Head of caudate nucleus (tissue), 42 donors: ENCODE data around the gene MAPK11.

Experiments
- DNase-seq, 42 donors: peaks; one replicate each; pipeline versions ENCODE4 v3.0.0 to v3.0.0-alpha.2; 2020 to 2021; ENCODE audit warnings: mixed read lengths in 7 of 42
- intact Hi-C: fragments of 100-400 bp; cut with DNase I; formaldehyde crosslinking; loops from one replicate; pipeline ENCODE4 v1.15.0; 2022

MAPK11 gene

DNA sequence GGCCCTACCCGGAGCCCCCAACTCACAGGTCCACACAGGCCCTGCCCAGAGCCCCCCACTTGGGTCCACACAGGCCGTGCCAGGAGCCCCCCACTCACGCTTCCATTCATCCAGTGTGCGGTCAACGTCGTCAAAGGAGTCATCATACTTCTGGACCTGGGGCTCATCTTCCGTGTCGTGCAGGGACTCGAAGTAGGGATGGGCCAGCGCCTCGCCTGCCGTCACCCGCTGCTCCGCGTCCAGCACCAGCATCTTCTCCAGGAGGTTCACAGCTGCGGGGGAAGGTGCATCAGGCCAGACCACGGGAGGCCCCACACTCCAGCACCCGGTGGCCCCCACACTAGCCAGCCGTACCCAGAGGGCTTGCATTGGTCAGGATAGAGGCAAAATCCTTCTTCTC lies 15.1 kb downstream of the MAPK11 start:
- intact Hi-C loops: no loop called here
- DNase-seq: no peak

DNA sequence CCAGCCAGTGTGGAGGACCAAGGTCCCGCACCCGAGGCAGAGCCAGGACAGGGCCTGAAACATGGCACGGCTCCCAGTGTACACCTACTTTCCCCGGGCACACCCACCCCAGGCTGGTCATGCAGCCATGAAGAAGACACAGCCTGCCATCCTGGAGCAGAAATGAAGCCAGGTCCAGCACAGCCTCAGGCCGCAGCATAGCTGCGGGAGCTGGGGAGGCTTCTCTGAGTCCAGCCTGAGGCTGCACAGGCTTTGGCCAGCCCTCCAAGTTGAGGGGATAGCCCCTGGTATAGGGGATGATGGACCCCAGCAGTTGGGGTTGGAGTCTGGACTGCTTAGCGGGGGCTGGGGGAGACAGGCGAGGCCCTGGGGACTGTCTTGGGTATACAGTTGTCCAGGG lies 16.2 kb downstream of the MAPK11 start:
- no peak for DNase-seq
- intact Hi-C loops: no loop called here

DNA sequence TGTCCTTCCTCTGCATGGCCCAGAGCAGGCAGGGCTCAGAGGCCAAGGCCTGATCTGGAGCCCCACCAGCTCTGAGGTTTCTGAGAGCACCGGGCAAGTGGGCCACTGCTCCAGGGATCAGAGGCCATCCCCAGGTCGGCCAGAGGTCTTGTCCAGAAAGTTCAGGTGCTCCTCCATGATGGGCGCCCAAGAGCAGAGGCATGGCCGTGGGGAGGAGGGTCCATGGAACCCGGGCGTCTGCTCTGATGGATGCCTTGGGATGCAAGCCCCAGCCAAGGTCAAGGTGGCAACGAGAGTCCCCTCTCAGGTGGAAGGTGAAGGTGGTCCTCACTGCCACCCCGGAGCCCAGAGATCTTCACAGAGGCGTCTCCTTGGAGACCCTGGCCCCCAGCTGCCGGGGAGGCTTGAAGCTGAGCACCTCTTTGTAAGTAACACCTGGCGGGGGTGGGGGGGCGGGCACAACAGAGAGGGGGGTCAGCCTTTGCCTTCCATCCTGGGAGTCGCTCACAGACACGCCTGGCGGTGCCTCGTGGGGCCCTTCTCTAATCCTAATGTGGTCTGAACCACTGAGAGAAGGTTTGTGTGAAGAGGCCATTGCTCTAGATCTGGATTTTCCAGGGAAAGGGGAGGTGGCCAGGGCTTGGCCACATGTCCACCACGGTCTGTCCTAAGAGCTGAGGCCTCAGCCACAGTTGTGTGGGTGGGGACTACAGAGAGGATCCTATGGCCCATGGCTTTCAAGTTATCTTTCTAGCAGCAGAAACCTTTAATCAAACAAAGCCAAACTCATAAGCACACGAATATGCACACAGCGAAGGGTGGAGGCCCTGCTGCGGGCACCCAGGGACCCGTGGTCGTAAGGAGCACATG lies 16.9 kb downstream of the MAPK11 start:
- intact Hi-C loops: no loop called here
- no peak for DNase-seq

DNA sequence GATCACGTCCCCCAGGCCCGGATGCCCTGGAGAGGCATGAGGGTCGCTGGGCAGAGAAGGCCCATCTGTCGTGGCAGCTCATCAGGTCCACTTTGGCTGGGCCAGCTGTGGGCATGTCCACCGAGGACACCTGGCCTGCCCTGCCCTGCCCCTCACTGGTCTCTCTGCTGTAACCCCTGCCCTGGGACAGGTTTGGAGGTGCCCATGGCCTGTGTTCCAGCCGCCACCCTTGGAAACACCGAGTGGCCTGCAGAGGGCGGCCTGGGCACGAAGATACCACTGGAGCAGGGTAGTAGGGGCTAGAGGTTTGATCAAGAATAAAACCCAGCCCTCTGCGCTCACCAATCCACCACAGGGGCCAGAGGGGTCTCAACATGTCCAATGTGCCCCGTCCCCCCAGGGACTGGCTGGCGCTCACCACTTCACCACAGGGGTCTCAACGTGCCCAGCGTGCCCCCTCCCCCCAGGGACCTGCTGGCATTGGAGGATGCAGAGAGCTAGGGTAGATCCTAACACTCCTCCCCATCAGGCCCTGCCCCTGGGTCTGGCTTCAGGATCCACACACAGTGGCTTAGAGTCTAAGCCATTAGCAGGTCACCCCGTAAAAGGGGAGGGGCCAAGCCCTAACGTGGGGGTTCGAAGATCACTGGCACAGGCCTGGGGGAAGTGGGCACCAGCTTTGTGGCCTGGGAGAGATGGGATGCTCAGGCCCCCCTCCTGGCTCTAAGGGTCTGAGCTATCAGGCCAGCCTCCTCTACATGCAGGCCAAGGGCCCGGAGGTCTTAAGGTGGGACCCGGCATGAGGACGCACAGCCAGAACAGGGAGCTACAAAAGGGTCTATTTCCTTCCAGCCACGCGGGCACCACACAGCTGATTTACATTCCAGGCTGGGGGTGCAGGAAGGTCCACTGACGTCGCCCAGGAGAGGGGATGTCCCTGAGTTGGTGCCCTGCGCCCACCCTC lies 17.8 kb downstream of the MAPK11 start:
- peak in 38 of 42 donors; percentile 43 to 81 (median 65) for DNase-seq

DNA sequence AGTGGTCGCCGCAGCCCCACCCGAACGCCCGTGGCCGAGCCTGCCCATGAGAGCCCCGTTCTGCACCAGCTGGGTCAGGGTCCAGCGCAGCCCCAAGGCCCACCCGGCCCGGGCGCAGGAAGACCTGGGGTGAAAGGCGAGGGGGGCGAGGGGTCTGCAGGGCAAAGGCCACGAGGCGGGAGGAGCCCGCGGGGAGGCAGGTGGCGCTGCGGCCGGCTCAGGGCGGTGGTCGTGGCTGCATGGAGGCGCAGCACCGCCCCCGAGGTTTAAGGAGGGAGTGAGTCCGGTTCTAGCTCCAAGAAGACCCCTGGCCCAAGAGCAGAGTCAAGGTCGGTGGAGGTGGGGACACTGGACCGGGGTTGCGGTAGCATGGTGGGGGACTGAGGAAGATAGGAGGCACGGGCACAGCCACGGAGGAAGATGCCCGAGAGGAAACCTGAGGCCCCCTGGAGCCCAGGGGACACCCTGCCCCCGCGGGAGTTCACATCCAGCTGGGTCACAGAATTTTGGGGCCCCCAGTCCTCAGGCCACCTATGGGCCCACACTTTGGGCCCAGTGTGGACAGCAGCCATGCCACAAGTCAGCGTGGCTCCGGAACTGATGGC lies 18.6 kb downstream of the MAPK11 start:
- intact Hi-C loops: no loop called here
- DNase-seq: no peak

More for the DNA sequence above, 17.8 kb downstream of the MAPK11 start:
- intact Hi-C loops: no loop called here

DNA sequence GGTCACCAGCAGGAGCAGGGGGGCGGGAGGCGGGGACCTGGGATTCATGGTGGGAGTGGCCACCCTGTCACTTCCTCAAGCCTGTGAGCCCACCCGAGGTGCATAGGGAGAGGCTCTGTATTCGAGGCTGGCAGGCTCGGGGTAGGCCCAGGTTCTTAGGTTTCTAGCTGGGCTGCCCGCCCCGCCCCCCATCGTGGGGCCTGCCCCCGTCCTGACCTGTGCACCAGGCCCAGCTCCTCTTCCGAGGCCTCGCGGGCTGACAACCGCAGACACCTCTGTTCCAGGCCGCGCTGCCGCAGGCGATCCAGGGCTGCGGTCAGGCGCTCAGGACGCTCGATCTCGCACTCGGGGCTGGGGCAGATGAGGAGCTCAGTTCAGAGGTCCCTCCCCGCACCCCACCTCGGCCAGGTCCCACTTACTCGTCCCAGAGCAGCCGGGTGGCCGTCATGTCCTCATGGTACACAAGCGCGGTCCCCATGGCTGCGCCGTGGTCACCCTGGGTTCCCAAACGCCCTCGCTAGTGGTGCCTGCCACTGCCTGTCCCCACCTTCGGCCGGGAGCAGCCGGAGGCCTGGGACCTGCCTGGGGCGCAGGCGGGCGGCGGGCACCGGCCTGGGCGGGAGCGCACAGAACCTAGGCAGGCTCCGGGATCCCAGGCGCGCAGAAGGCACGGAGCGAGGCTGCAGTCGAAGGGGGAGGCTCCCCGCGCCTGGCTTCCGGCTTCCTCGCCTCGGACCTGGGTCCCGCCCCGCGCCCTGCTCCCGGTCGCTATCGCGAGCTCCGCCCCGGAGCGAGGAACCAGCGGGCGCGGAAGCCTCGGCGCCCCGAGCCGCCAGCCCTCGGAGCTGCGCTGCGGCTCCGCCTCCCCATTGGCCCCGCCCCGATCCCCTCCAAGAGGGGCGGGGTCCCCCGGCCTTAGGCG lies 19.4 kb downstream of the MAPK11 start, which contains the start of gene HDAC10:
HDAC10 (minus strand) TSS at position 711 of the 922 bp plus-strand sequence; CDS start at position 478, 233 bp downstream.
- intact Hi-C loops: no loop called here

DNA sequence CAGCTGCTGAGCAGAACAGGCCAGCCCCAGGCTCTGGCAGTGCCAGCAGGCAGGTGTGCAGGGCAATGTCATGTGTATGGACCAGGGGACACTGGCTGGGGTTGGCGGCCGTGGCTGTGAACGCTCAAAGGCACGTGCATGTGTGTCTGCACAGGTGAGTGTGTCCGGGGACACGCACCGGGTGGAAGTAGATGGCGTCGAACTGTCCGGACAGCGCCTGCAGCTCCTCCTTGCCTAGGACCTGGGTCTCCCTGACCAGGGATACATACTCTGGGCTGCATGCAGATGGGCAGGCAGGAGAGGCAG lies 20.0 kb downstream of the MAPK11 start:
- no peak for DNase-seq
- intact Hi-C loops: no loop called here

More for the DNA sequence above, 19.4 kb downstream of the MAPK11 start, which contains the start of gene HDAC10:
- DNase-seq: peak in 27 of 42 donors; percentile 41 to 72 (median 57)

DNA sequence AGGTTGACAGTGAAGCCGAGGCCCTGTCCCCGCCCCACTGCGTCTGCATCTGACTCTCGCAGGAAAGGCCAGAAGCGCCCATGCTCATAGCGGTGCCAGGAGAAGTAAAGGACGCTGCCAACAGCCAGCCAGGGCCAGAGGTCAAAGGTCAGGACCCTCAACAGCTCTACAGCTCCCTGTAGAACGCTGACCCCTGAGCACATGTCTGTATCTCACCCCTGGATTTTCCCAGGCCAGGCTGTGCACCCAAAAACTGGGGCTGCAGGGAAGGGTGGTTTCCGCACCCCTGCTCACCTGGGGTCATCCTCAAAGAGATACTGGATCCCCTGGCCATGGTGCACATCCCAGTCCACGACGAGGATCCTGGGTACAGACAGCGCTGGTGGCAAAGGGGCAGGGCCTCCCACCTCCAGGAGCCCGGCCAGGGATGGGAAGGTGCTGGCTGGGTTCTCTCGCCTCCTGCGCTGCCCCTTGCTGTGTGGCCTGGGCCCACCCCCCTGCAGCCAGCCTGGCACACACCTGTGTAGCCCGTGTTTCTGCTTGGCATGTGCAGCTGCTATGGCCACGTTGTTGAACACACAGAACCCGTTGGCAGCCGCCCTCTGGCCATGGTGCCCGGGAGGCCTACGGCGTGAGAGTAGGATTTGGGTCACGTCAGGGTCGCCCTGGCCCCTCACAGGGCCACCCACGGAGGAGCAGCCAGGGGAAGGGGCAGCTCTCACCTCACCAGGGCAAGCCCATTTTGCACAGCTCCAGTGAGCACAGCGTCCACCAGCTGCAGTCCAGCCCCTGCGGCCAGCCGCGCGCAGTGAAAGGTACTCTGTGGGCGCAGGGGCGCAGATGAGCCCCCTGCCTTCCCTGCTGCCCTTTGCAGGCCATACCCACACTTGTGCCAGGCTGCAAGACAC lies 20.6 kb downstream of the MAPK11 start:
- intact Hi-C loops: loop anchor here (10.0 kb wide), 1 partner anchor 255 kb away; the partner anchor contains the start of genes LMF2 and NCAPH2
- DNase-seq: no peak

DNA sequence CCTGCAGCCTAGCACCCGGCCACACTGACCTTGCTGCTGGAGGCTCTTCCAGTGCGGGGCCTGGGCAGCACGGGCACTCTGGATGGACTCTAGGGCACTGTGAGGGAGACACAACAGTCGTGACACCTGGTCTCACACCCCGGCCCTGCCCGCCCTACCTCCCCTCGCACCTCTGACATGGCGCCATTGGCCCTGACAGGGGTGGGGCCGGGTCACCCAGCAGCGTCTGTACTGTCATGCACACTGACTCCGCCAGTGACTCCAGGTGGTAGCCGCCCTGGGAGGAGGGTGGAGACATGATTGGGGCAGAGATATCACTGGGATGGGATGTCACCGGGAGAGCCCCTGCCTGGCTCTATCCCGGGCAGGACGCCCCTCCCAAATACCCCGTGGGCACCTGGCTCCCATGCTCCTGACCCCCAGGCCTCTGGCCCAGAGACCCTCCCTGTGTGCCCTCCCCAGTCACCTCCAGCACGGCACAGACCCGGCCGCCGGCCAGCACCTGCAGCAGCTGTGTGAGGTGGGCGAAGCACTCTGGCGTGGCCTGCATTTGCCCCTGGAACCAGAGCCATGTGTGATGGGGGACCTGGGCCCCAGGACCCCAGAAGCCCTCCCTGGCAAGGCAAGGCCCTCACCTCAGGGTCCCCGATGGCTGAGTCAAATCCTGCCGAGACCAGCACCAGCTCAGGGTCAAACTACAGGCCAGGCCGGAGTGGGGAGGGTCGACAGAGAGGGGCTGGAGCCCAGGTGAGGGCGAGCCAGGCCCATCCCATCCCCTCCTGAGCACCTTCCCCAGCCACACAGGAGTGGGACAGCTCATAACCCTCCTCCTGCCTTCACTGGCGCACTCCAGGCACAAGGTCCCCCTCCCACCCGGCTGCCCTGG lies 21.7 kb downstream of the MAPK11 start:
- DNase-seq: no peak
- intact Hi-C loops: loop anchor here (10.0 kb wide), 1 partner anchor 256 kb away; the partner anchor contains the start of genes LMF2 and NCAPH2

DNA sequence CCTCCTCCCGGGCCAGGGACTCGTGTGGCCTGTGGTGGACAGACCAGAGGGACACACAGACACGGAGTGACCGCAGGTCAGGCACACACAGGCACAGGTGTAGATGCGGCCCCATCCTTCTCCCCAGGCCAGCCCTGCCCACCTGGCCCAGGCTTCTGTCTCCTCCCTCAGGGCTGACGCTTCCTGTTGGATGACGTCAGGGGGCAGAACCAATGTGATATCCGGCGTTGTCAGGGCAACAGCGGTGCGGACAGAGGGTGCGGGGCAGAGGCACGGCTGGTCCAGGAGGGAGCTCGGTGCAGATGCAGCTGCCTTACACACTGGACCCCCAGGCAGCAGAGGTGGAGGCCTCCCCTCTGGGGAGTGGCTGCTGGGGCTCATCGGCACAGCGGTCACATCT lies 22.4 kb downstream of the MAPK11 start:
- intact Hi-C loops: loop anchor here (10.0 kb wide), 1 partner anchor 257 kb away; the partner anchor contains the start of genes LMF2 and NCAPH2
- peak in 1 of 42 donors; percentile 62 for DNase-seq

DNA sequence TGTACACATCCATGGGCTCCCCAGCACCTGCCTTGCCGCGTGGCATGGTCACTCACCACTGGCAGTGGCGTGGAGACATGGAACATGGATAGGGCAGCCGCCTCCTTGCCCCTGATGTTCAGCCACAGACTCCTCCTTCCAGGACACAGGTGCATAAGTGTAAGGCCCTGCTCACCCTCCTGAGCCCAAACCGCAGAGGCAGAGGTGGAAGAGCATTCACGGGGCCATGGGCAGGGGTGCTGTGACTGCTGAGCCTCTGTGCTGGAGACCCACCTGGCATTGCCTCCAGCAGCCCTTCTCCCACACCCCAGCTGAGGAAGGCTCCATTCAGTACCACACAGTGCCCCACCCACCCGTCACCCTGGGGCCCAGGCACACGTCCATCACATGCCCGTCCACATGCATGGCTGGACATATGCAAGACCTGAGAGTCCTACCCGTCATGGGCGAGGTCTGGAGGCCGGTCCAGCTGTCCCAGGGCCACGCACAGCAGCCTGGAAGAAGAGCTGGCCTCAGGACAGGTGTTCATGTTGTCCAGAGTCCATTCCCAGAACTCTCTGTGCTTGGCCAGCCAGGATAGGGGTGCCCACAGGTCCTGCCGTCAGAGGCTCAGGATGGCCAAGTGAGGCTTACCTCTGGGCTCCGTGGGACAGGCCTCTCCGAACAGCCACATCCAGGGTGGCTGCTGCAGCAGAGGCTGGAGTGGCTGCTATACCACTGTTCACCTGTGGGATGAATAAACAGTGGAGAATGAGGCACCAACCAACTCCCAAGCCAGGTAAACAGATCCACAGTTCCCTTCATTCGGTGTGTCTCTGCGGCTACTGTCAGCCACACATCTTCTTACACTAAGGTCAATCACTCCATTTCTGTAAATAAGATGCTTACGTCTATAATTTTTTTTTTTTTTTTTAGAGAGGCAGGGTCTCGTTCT lies 23.7 kb downstream of the MAPK11 start:
- intact Hi-C loops: loop anchor here (10.0 kb wide), 1 partner anchor 258 kb away; the partner anchor contains the start of genes LMF2 and NCAPH2
- DNase-seq: no peak

DNA sequence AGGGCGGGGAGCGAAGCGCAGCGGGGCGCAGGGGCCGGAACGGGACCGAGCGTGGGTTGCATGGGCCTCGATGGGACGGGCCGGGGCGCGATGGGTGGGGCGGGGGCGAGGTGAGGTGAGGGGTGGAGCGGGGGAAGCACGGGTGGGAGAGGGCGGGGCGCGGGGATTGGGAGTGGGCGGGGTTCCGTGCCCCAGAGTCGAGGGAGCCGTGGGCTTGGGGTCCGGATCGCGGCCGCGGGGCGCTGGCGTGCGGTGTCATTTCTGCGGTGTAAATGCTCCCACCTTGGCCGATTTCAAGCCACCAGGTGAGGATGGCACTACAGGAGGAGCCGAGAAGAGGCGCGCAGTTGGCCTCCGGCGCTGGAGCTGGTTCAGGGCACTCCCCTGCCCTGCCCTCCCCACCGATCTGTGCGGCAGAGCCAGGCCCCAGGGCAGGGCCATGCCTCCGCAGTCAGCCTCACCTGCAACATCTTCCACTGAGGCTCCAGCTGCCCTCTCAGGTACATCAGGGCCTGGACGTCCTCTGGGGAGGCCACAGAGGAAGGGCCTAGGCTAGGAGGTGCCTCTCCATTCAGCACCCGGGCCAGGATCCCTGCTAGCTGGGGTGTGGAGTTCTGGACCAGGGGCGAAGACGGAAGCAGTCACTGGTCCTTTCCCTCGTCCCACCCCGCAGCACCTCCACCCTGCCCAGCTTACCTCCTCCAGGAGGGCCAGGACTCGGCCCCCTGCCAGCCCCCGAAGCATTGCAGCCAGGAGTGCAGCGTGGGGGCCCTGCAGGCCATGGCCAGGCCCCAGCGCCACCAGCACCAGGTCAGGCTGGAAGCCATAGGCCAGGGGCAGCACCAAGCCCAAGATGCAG lies 24.7 kb downstream of the MAPK11 start:
- DNase-seq: no peak
- intact Hi-C loops: loop anchor here (10.0 kb wide), 1 partner anchor 259 kb away; the partner anchor contains the start of genes LMF2 and NCAPH2

DNA sequence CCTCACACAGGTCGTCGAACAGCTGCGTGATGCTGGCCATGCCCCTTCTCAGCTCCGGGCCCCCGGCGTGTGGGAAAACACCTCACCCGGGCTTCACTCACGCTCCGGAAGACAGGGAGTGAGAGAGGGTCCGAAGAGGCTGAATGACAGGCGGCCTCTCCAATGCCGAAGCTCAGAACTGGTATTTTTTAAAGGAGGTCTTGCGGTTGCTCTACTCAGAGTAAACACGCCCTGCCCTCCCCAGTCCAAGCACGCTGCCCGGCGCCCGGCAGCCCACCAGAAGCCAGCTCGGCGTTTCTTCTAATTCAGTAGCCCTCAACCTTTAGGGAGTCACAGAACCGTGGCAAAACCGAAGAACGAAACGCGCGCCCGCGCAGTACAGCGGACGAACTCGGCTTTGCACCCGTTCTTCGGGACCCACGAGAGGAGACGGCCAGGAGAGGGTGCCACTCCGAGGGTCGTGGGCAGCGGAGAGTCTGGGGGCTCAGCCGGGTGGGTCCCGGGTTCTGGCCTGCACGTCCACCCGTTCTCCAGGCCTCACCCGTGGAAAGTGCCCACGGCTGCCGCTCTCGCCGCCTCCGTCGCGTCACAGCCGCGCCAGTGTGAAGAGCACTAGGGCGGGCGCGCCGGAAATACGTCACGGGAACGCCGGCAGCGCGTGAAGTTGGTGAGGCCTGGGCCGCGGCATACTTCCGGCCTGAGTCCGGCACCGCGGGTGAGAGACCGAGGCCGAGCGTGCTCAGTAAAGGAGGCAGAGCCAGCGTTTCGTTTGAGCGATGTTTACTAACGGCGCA lies 25.6 kb downstream of the MAPK11 start, which contains the start of gene TUBGCP6:
TUBGCP6 (minus strand) TSS at position 604 of the 794 bp plus-strand sequence; CDS start at position 40, 564 bp downstream.
- DNase-seq: peak; percentile 90 to 99 (median 97)
- intact Hi-C loops: loop anchor here (5.0 to 10.0 kb wide), 2 partner anchors 98 to 260 kb away; partner anchors contain the start of genes LMF2, NCAPH2 and PPP6R2
